HG03103 (cell line): ENCODE data around the gene POGZ.

Experiments
- ATAC-seq: cut with Tn5 transposase; IDR thresholded peaks from one replicate; pipeline ENCODE4 v1.9.1; 2021; ENCODE audit warnings: low read depth; ENCODE audit not compliant: unreplicated experiment

The POGZ gene

DNA sequence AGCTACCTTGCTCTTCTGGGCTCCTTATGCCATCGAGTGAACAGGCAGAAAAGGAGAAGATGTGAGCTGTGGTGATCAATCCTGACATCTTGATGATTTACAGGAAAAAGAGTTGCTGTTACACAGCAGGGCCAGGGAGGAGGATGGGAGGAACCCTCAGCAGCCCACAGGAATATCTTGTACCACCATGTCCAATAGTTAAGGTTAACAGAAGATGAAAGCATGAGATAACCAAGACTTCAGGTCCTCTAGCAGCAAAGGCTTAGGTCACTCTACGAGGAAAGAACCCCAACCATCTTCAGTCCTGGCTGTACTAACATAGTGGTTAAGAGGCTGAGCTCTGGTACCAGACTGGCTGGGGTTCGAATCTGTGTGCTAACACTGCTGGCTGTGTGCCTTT is 74.7 kb downstream of the POGZ start:
- no peak for ATAC-seq

DNA sequence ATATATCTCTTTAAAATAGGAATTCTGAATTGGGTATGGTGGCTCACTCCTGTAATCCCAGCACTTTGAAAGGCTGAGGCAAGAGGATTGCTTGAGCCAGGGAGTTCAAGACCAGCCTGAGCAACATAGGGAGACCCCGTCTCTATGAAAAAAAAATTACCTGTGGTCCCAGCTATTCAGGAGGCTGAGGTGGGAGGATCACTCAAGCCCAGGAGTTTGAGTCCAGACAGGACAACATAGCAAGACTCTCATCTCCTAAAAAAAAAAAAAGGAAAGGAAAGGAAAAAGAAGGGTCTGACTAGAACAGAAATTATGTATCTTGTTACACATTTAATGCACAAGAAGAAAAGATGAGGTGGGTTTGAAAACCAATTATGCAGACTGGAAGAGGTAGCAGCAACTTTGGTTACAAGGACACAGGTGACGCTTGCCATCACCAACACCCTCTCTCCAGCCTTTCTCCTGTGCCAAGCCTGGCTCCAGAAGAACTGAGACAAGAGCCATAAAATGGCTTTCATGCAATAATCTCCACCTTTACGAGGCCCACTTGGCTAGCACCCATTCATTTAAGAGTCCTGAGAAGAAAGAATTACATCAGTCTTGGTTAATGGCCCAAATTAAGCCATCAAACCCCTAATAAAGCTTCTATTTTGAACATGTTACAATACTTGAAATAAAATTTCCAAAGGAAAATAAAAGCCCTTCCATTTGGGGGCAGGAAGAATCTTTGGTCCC is 82.0 kb downstream of the POGZ start:
- ATAC-seq = no peak

DNA sequence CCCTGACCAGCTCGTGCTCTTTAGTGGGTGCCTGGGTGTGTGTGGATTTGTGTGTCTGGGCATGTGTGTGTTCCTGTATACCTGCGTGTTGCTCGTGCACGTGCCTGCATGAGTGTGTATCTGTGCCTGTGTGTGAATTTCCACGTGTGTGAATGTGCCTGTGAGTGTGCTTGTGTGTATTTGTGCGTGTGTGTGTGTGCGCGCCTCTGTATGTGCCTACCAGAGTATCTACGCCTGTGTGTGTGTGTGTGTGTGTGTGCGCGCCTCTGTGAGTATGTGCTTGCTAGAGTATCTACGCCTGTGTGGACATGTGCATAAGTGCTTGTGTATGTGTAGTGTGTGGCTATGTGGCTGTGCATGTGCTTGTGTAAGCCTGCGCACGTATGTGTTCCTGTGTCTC is 86.1 kb downstream of the POGZ start:
- no peak for ATAC-seq

DNA sequence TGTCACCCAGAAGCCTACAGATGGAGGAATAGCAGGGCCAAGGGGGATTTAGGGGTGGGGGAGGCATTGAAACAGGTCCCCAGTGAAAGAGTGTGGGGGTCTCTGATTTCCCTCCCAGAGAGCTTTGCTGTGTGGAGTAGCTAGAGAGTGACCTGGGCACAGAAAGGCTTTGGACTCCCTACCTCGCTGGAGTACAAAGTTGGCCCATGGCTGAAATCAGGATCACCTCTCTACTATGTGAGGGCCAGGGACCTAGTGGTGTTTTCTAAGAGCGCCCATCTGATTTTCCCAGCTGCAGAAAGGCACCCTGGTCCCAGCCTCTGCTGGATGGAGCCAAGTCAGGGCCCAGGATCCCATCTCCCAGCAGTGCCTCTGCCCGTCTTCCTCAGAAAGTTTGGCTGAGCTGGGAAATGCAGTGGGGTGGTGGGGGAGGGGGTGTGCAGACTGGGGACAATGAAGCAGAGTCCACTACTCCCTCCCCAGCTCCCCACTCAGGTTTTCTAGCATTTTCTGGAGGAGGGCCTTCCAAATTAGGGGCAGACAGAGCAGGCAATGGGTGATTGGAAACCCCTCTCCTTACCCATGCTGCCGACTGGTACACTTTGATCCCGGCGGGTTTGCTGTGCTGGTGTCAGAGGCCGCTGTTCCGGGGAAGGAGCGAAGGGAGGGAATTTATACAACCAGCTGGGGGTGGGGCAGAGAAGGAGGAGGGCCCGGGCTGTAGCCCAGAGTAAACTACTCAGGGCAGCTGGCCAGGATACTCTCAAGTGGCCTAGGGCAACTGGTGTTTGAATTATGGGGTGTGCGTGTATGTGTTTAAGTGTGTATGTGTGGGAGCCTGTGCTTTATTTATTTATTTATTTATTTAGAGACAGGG is 87.0 kb downstream of the POGZ start, which contains the start of gene SELENBP1:
SELENBP1 (minus strand) TSS at position 648 of the 877 bp plus-strand sequence; CDS start at position 584, 64 bp downstream.
- no peak for ATAC-seq

DNA sequence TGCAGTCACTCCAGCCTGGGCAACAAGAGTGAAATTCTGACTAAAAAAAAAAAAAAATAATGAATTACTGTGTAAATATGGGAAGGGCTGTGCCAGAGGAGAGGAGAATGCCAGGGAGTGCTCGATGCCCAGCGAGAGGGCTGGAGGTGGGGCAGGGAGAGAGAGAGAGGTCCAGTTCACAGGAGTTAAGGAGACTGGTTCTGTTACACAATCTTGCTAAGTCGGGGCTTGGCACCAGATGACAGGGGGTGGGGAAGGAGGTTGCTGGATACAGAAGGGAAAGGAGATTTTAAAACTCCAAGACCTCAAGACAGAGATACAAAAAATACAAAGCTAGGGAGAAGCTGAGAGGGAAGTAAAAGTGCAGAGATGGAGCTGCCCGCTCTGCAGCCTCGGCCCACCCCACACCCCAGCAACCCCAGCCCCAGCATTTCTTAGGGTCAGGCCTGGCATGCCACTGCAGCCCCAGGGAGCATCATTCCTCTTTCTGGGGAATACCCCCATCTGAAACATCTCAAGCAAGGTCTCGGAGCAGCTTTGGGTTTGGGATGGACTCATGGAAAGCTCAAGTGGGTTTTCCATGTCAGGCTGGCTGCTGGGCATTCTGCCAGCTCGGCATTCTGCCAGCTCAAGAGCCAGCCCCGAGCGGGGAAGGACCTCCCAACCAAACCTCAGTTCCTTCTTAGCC is 87.8 kb downstream of the POGZ start:
- ATAC-seq = no peak

DNA sequence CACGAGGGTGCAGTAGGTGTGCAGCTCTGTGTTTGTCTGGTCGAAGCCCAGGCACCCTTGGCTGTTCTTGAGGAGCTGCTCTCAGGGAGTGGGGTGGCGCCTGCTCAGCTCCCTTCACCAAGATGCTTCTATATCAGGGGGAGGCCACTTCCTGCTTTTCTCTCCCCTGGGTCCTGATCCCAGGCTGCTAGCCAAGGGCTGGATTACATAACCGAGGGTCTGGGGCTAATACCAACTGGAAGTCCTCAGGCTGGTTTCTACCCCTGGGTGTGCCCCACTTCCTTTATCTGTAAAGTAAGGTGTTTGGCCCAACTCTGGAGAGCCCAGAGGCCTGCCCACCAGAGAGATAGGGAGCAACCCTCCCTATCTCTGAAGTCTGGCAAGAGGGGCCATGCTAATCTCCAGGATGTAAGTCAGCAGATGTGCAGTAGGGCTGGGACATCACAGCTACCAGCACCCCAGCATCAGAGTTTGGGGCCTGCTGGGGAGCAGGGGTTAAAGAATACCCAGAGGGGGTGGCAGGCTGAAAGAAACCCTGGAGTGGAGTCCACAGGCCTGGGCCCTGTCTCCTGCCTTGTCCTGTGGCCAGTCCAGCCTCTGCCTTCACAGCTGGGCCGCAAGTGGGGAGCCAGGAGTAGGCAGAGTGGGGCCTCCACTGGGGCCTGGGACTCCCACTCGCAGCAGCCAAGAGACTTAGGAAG is 88.9 kb downstream of the POGZ start:
- ATAC-seq = no peak

DNA sequence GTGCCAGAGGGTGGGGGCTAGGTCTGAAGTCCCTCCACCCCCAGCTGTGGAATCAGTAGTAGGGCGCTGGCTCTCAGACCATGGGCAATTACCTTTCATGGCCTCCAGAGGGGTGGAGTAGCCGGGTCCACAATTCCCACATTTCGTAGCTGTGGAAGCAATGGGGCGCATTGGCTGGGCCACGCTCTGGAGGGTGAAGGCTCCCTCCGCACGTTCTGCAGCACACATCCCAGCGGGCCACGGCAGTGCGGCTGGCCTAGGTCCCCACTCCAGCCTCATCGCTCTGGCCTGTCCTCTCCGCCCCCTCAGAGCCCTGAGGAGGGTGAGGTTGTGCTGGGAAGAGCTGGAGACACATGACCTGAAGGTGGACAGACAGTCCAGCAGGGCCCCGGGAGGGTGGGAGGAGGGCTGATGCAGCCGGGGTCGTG is 89.7 kb downstream of the POGZ start:
- ATAC-seq = no peak

DNA sequence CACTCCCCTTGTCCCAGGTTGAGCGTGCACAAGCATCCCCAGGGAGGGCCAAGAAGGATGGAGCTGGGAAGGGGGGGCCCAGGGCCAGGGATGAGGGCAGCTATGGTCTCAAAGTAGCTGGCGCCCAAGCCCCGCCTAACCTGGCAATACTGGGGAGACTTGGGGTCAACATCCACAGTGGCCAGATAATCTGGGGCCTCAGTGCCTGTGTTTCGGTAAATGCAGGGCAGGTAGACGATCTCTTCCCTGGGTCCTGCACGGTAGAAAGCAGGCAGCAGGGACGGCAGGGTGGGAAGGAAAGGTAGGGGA is 90.0 kb downstream of the POGZ start:
- no peak for ATAC-seq

DNA sequence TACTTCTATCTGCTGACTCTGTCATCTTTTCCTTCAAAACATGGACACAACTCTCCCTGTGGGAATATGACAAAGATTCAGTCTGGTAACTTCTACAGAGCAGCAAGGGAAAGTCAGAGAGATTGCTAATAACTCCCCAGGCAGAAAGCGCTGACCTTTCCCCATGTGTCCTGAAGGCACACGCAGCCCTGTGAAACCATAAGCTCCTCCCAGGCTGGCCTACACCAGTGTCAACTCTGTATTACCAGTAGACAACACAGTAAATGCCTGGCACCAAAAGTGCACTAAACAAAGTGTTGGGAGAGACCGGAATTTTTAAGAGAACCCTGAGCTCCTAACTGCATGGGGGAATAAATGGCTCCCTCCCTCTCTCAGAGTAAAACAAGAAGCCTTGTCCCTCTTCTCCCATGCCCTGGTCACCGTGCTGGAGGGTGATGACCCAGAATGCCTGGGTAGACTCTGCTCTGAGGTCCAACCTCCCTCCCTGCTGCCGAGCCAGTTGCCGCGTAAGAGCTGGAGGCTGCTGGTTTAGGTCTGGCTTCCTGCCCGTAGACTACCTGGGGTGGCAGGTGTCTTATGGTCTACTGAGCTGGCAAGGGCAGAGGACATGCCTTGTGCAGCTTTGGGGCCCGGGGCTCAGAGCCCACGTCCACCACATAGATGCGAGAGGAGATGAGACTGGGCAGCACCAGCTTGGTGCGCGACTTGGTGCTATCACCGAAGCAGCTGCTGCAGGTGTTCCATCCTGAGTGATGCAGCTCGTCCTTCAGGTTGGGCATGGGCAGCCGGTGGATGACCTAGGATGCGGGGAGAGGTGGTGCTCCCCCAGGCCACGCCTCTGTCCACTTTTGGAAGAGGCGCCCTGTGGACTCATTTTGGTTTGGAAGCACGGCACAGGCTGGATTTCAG is 90.6 kb downstream of the POGZ start:
- ATAC-seq = no peak

DNA sequence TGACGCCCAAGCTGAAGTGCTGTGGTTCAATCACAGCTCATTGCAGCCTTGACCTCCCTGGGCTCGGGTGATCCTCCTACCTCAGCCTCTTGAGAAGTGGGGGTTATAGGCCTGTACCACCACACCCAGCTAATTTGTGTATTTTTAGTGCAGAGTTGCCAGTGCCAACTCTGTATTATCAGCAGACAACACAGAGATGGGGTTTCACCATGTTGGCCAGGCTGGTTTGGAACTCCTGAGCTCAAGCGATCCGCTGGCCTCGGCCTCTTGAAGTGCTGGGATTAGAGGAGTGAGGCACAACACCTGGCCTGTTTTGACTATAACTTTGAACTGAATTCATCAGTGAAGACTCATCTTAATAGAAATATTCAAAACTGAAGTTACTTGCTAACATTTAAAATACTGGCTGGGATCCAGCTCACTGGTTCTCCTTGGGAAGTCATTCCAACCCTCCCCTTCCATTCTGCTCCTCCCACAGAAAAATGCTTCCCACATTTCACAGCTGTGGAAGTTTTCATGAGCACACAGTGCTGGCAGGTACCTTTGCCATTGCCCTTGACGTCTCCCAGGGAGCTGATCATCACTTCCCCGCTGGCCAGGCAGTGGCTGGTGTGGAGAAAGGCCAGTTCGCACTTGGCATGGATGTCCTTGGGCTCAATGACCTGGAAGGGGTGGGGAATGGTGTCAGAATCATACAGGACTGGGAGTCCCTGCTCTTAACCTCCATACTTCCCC is 91.5 kb downstream of the POGZ start:
- ATAC-seq = no peak

DNA sequence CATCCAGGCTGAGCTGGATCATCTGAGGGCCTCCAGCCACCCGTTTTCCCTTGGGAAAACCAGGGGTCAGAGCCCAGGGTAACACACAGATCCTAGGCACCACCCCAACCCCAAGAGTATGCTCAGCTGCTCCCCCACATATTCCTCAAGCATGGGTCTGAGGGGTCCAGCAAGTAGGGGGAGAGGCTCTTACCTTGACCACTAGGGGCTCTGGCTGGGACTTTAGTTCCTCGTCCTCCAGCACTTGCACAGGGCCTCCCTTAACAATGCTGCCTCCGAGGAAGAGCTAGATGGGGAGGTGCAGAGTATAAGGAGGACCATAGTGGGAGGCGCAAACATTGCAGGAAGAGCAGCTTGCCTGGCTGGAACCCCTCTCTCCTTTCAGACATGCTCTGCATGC is 94.3 kb downstream of the POGZ start:
- no peak for ATAC-seq

DNA sequence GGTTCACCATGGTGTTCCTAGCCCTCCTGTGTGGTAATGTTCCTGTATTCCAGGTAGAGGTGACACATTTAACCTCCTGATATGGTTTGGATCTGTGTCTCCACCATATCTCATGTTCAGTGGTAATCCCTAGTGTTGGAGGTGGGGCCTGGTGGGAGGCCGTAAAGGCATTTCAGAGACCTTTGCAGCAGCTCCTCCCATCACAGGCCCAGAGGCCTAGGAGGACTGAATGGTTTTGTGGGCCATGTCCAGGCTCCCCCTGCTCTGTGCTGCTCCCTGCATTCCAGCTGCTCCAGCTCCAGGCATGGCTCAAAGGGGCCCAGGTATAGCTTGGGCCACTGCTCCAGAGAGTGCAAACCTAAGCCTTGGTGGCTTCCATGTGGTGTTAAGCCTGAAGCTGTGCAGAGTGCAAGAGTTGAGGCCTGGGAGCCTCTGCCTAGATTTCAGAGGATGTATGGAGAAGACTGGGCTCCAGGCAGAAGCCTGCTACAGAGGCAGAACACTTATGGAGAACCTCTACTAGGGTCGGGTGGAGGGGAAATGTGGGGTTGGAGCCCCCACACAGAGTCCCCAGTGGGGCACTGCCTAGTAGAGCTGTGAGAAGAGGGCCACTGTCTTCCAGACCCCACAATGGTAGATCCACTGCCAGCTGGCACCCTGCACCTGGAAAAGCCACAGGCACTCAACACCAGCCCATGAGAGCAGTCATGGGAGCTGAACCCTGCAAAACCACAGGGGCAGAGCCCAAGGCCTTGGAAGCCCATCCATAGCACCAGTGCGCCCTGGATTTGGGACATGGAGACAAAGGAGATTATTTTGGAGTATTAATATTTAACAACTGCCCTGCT is 96.8 kb downstream of the POGZ start:
- no peak for ATAC-seq

DNA sequence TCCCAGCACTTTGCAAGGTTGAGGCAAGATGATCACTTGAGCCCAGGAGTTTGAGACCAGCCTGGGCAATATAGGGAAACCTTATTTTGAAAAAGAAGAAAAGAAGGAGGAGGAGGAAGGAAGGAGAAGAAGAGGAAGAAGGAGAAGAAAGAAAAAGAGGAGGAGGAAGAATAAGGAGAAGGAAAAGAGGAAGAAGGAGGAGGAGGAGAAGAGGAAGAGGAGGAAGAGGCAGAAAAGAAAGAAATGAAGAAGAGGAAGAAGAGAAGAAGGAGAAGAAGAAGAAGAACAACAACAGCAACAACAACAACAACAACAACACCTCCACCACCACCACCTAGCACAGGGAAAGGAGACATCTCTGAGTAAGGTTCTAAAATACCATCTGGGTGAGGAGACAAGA is 97.4 kb downstream of the POGZ start:
- no peak for ATAC-seq

DNA sequence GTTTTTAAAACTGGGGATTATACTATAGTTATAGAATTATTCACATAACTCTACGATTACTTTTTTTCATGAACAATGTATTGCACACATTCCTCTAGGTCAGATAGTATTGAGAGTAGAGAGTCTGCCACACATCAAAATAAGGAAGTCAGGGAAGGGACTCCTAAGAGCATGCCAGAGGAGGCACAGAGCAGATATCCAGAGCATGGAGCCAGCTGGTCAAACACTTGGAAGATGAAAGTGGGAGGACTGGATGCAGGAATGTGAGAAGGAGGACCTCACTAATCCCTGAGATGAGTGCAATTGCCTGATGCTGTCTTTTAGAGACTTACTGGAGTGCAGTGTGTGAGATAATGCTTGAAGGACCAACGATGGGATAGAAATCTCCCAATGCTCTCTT is 102.6 kb downstream of the POGZ start:
- no peak for ATAC-seq
